ENCODE measurements around the gene NMNAT3.
A peak's percentile ranks its signal among the peaks of the same experiment; 100 is the strongest.

Gene NMNAT3

GRCh38 chr3:139647866-139648435, 29.8 kb downstream of the NMNAT3 start:
- Histone ChIP-seq H3K27ac (no peak overlapping the region), H3K4me3 (no peak overlapping the region)

- Histone ChIP-seq H3K4me3 (no peak overlapping the region), H3K27ac (no peak overlapping the region)
Measured at GRCh38 chr3:139646512-139646911, 31.3 kb downstream of the NMNAT3 start.

GRCh38 chr3:139642996-139643395, 34.8 kb downstream of the NMNAT3 start:
- H3K4me3 ChIP-seq, result no peak overlapping the region
- H3K27ac ChIP-seq, result no peak overlapping the region

GRCh38 chr3:139640456-139640855, 37.3 kb downstream of the NMNAT3 start:
- Histone ChIP-seq H3K27ac (peak overlapping the region in 3 of 21 experiments; percentile 0 to 44 (median 15)), H3K4me3 (no peak overlapping the region)

GRCh38 chr3:139639662-139640061, 38.1 kb downstream of the NMNAT3 start:
- Histone ChIP-seq H3K4me3 (no peak overlapping the region), H3K27ac (peak overlapping the region in 3 of 21 experiments; percentile 0 to 44 (median 15))

- no peak overlapping the region for H3K27ac ChIP-seq
- H3K4me3 ChIP-seq, result no peak overlapping the region
Measured at GRCh38 chr3:139638518-139638917, 39.3 kb downstream of the NMNAT3 start.

- Histone ChIP-seq H3K27ac (no peak overlapping the region), H3K4me3 (no peak overlapping the region)
Measured at GRCh38 chr3:139636511-139636910, 41.3 kb downstream of the NMNAT3 start.

GRCh38 chr3:139634111-139634635, 43.6 kb downstream of the NMNAT3 start:
- no peak overlapping the region for H3K4me3 ChIP-seq
- peak overlapping the region in 1 of 21 experiments; percentile 18 for H3K27ac ChIP-seq

- Histone ChIP-seq H3K27ac (no peak overlapping the region), H3K4me3 (no peak overlapping the region)
Measured at GRCh38 chr3:139633511-139633910, 44.3 kb downstream of the NMNAT3 start.

GRCh38 chr3:139630542-139630941, 47.2 kb downstream of the NMNAT3 start:
- Histone ChIP-seq H3K4me3 (no peak overlapping the region), H3K27ac (no peak overlapping the region)

GRCh38 chr3:139629033-139629432, 48.7 kb downstream of the NMNAT3 start:
- Histone ChIP-seq H3K4me3 (no peak overlapping the region), H3K27ac (no peak overlapping the region)

GRCh38 chr3:139627759-139628158, 50.0 kb downstream of the NMNAT3 start:
- no peak overlapping the region for H3K4me3 ChIP-seq
- H3K27ac ChIP-seq, result no peak overlapping the region

GRCh38 chr3:139620438-139620837, 57.3 kb downstream of the NMNAT3 start:
- Histone ChIP-seq H3K27ac (no peak overlapping the region), H3K4me3 (no peak overlapping the region)

- H3K4me3 ChIP-seq, result no peak overlapping the region
- no peak overlapping the region for H3K27ac ChIP-seq
Measured at GRCh38 chr3:139619484-139619883, 58.3 kb downstream of the NMNAT3 start.

- Histone ChIP-seq H3K27ac (no peak overlapping the region), H3K4me3 (no peak overlapping the region)
Measured at GRCh38 chr3:139617672-139618268, 60.0 kb downstream of the NMNAT3 start.

- Histone ChIP-seq H3K4me3 (no peak overlapping the region), H3K27ac (no peak overlapping the region)
Measured at GRCh38 chr3:139611528-139611927, 66.2 kb downstream of the NMNAT3 start.

- Histone ChIP-seq H3K27ac (no peak overlapping the region), H3K4me3 (no peak overlapping the region)
Measured at GRCh38 chr3:139610886-139611285, 66.9 kb downstream of the NMNAT3 start.

GRCh38 chr3:139608924-139609323, 68.8 kb downstream of the NMNAT3 start:
- H3K27ac ChIP-seq, result no peak overlapping the region
- no peak overlapping the region for H3K4me3 ChIP-seq

- Histone ChIP-seq H3K27ac (no peak overlapping the region), H3K4me3 (no peak overlapping the region)
Measured at GRCh38 chr3:139608108-139608380, 69.7 kb downstream of the NMNAT3 start.

- Histone ChIP-seq H3K27ac (no peak overlapping the region), H3K4me3 (no peak overlapping the region)
Measured at GRCh38 chr3:139607257-139608107, 70.3 kb downstream of the NMNAT3 start.

GRCh38 chr3:139602003-139602402, 75.8 kb downstream of the NMNAT3 start:
- Histone ChIP-seq H3K4me3 (no peak overlapping the region), H3K27ac (peak overlapping the region in 7 of 21 experiments; percentile 9 to 61 (median 42))

Data from skin epidermis (tissue), 12 donors.